GM18505 (cell line): Measurements from ENCODE around the gene UBTD2.
A peak's percentile ranks its signal among the peaks of the same experiment; 100 is the strongest.
"Not testable (repeated sequence)": the region's sequence is repeated elsewhere in the genome, so short reads cannot be mapped to it uniquely, and the experiment has no call there.

Experiments
- ATAC-seq: cut with Tn5 transposase; IDR thresholded peaks from one replicate; pipeline ENCODE4 v1.9.1; 2021; ENCODE audit not compliant: unreplicated experiment
- POLR2A ChIP-seq: IDR thresholded peaks from 4 replicates; pipeline ENCODE4 v1.6.1; 2011; ENCODE audit warnings: borderline replicate concordance; ENCODE audit not compliant: insufficient read depth, insufficient read length; ENCODE audit errors: extremely low read depth

UBTD2 gene

GRCh38 chr5:172283020-172283861 is at the start of gene UBTD2:
Gene UBTD2 (minus strand): TSS chr5:172283764. CDS start chr5:172283665, 99 bp downstream.
- TF ChIP-seq POLR2A: no peak

GRCh38 chr5:172326901-172327300 is 43.3 kb upstream of the UBTD2 start:
- not testable (repeated sequence) for ATAC-seq

More at GRCh38 chr5:172283020-172283861, at the start of gene UBTD2:
- ATAC-seq: peak; percentile 85

GRCh38 chr5:172325452-172325851 is 41.9 kb upstream of the UBTD2 start:
- no peak for TF ChIP-seq POLR2A
- no peak for ATAC-seq

GRCh38 chr5:172322028-172322965 is 38.7 kb upstream of the UBTD2 start:
- TF ChIP-seq POLR2A: peak; percentile 40
- peak; percentile 85 for ATAC-seq

- no peak for ATAC-seq
These were observed 38.0 kb upstream of the UBTD2 start for GRCh38 chr5:172321593-172321992.

GRCh38 chr5:172319708-172320441 is 36.3 kb upstream of the UBTD2 start:
- ATAC-seq: no peak
- TF ChIP-seq POLR2A: no peak

More at GRCh38 chr5:172321593-172321992, 38.0 kb upstream of the UBTD2 start:
- no peak for TF ChIP-seq POLR2A

- peak; percentile 55 for ATAC-seq
- TF ChIP-seq POLR2A: no peak
These were observed 32.3 kb upstream of the UBTD2 start for GRCh38 chr5:172315587-172316493.

GRCh38 chr5:172313915-172314314 is 30.4 kb upstream of the UBTD2 start:
- TF ChIP-seq POLR2A: no peak
- ATAC-seq: no peak

- ATAC-seq: no peak
- no peak for TF ChIP-seq POLR2A
These were observed 28.7 kb upstream of the UBTD2 start for GRCh38 chr5:172312286-172312685.

GRCh38 chr5:172311605-172312004 is 28.0 kb upstream of the UBTD2 start:
- ATAC-seq: no peak
- no peak for TF ChIP-seq POLR2A

- no peak for TF ChIP-seq POLR2A
These were observed 27.5 kb upstream of the UBTD2 start for GRCh38 chr5:172311026-172311425.

GRCh38 chr5:172305380-172305779 is 21.8 kb upstream of the UBTD2 start:
- TF ChIP-seq POLR2A: no peak
- no peak for ATAC-seq

More at GRCh38 chr5:172311026-172311425, 27.5 kb upstream of the UBTD2 start:
- ATAC-seq: no peak
